H1 (cell line): ENCODE data around the gene TXNDC15. TPM values are rescaled to one million over a fixed set of nuclear protein-coding genes. Genes with fewer than 3 reads are reported as not detected.
"Not testable (repeated sequence)": the region's sequence is repeated elsewhere in the genome, so short reads cannot be mapped to it uniquely, and the experiment has no call there.

Experiments used
- CTCF ChIA-PET: fragments of 300-600 bp; sonication (Branson Sonifier 250); formaldehyde crosslinking; loops from one replicate; lab custom pipeline; 2021; ENCODE audit not compliant: partially characterized antibody; lab: Charles Lee
- POLR2A ChIA-PET: fragments of 300-600 bp; sonication (Branson Sonifier 250); formaldehyde crosslinking; loops from one replicate; lab custom pipeline; 2021; ENCODE audit warnings: inconsistent platforms; ENCODE audit not compliant: partially characterized antibody; lab: Charles Lee
- DNase-seq, 2 experiments: peaks; one replicate each; pipeline versions ENCODE4 v3.0.0 to v3.0.0-alpha.2; 2010 to 2022; ENCODE audit warnings: low spot score in 2 of 2, low read depth in 1 of 2, mixed read lengths in 1 of 2
- FAIRE-seq: peaks from 2 replicates; lab custom pipeline; 2011; peaks lifted over from hg19 to GRCh38; lab: Jason Lieb, UNC
- H2AFZ ChIP-seq: 2 replicates; pipeline ENCODE4 v1.8.1; 2012; ENCODE audit warnings: low read length, inconsistent platforms
- H2AK5ac ChIP-seq: 2 replicates; pipeline ENCODE4 v1.6.1; 2013; ENCODE audit warnings: low read depth, low read length
- H2BK120ac ChIP-seq: replicated peaks from 2 replicates; pipeline ENCODE3; 2013; ENCODE audit warnings: low read depth, low read length, inconsistent platforms
- H2BK12ac ChIP-seq: 2 replicates; pipeline ENCODE4 v1.6.1; 2013; ENCODE audit warnings: low read depth, low read length
- H2BK15ac ChIP-seq: 2 replicates; pipeline ENCODE4 v1.6.1; 2013; ENCODE audit warnings: low read length
- H2BK20ac ChIP-seq: 2 replicates; pipeline ENCODE4 v1.6.1; 2013; ENCODE audit warnings: low read length
- H2BK5ac ChIP-seq: 2 replicates; pipeline ENCODE4 v1.6.1; 2013; ENCODE audit warnings: low read depth, low read length
- H3K14ac ChIP-seq: 2 replicates; pipeline ENCODE4 v1.6.1; 2013; ENCODE audit warnings: inconsistent platforms; ENCODE audit not compliant: insufficient read length
- H3K18ac ChIP-seq: 2 replicates; pipeline ENCODE4 v1.6.1; 2013; ENCODE audit warnings: low read length; ENCODE audit errors: extremely low read depth
- H3K23ac ChIP-seq: 2 replicates; pipeline ENCODE4 v1.6.1; 2013; ENCODE audit warnings: inconsistent platforms; ENCODE audit not compliant: insufficient read length
- H3K23me2 ChIP-seq: 2 replicates; pipeline ENCODE4 v1.6.1; 2013; ENCODE audit warnings: low read depth, low read length
- H3K27ac ChIP-seq: 2 replicates; pipeline ENCODE4 v1.6.1; 2011; ENCODE audit warnings: low read depth, low read length, inconsistent platforms
- H3K27me3 ChIP-seq, 4 experiments: replicated peaks in 1 of 4; 1 replicate in 1 of 4; 2 replicates in 3 of 4; pipeline versions ENCODE4 v1.6.1 to v1.8.1; 2011 to 2013; ENCODE audit warnings: low read length in 3 of 4, mild to moderate bottlenecking in 3 of 4, inconsistent platforms in 2 of 4, mixed read lengths in 2 of 4, moderate library complexity in 1 of 4; ENCODE audit not compliant: control insufficient read depth in 3 of 4, insufficient read depth in 3 of 4; ENCODE audit errors: extremely low read depth in 1 of 4
- H3K36me3 ChIP-seq, 4 experiments: 2 replicates each; pipeline versions ENCODE4 v1.6.1 to v1.8.1; 2011 to 2013; ENCODE audit warnings: mild to moderate bottlenecking in 4 of 4, low read length in 3 of 4, moderate library complexity in 2 of 4, control low read depth in 1 of 4, inconsistent platforms in 1 of 4; ENCODE audit not compliant: insufficient read depth in 4 of 4, control insufficient read depth in 2 of 4
- H3K4ac ChIP-seq: replicated peaks from 2 replicates; pipeline ENCODE3; 2013; ENCODE audit warnings: low read length, low read depth, mixed read lengths, inconsistent platforms; ENCODE audit not compliant: insufficient read length
- H3K4me1 ChIP-seq, 4 experiments: replicated peaks in 1 of 4; 1 replicate in 1 of 4; 2 replicates in 3 of 4; pipeline versions ENCODE4 v1.6.1 to v1.8.1; 2011 to 2013; ENCODE audit warnings: low read length in 3 of 4, inconsistent platforms in 2 of 4, mixed read lengths in 1 of 4; ENCODE audit not compliant: insufficient read depth in 4 of 4, control insufficient read depth in 3 of 4
- H3K4me2 ChIP-seq, 2 experiments: 2 replicates each; pipeline versions ENCODE4 v1.6.1 to v1.8.1; 2011 to 2013; ENCODE audit warnings: low read depth in 2 of 2, low read length in 2 of 2, control low read depth in 1 of 2, inconsistent platforms in 1 of 2, mild to moderate bottlenecking in 1 of 2; ENCODE audit not compliant: insufficient read depth in 1 of 2
- H3K4me3 ChIP-seq, 4 experiments: fragments of 200-600, 300-600 bp in 1 of 4; sonication (generic), shearing (Covaris generic), sonication (Bioruptor Twin) in 1 of 4; 2 replicates each; pipeline versions ENCODE4 v1.5.1 to v1.8.1; 2011 to 2016; ENCODE audit warnings: low read length in 4 of 4, low read depth in 3 of 4, control low read depth in 2 of 4, inconsistent platforms in 2 of 4, mild to moderate bottlenecking in 2 of 4, mixed read lengths in 1 of 4, moderate library complexity in 1 of 4; ENCODE audit not compliant: insufficient read depth in 2 of 4; ENCODE audit errors: extremely low read depth in 1 of 4
- H3K56ac ChIP-seq: replicated peaks from 2 replicates; pipeline ENCODE3; 2013; ENCODE audit warnings: low read depth, mild to moderate bottlenecking, mixed read lengths, low read length, inconsistent platforms; ENCODE audit not compliant: insufficient read length
- H3K79me1 ChIP-seq: 2 replicates; pipeline ENCODE4 v1.6.1; 2013; ENCODE audit warnings: low read depth, low read length, control low read depth
- H3K79me2 ChIP-seq, 2 experiments: 2 replicates each; pipeline versions ENCODE4 v1.6.1 to v1.8.1; 2012 to 2013; ENCODE audit warnings: low read length in 2 of 2, mild to moderate bottlenecking in 2 of 2, inconsistent platforms in 1 of 2; ENCODE audit not compliant: insufficient read depth in 2 of 2, control insufficient read depth in 1 of 2
- H3K9ac ChIP-seq, 4 experiments: replicated peaks in 1 of 4; 1 replicate in 1 of 4; 2 replicates in 3 of 4; pipeline versions ENCODE4 v1.6.1 to v1.8.1; 2011 to 2013; ENCODE audit warnings: low read depth in 3 of 4, low read length in 3 of 4, control low read depth in 2 of 4, mild to moderate bottlenecking in 2 of 4, moderate library complexity in 2 of 4, inconsistent platforms in 1 of 4; ENCODE audit errors: extremely low read depth in 1 of 4
- H3K9me3 ChIP-seq, 2 experiments: 2 replicates each; pipeline versions ENCODE4 v1.6.1 to v1.8.1; 2012 to 2013; ENCODE audit warnings: mild to moderate bottlenecking in 2 of 2, moderate library complexity in 2 of 2, control low read depth in 1 of 2, inconsistent platforms in 1 of 2, low read depth in 1 of 2, low read length in 1 of 2, mixed read lengths in 1 of 2; ENCODE audit not compliant: insufficient read depth in 2 of 2
- H4K20me1 ChIP-seq, 2 experiments: replicated peaks in 1 of 2; 2 replicates each; pipeline versions ENCODE3 to v1.8.1; 2011 to 2013; ENCODE audit warnings: inconsistent platforms in 2 of 2, low read length in 2 of 2, mild to moderate bottlenecking in 1 of 2; ENCODE audit not compliant: insufficient read depth in 2 of 2, control insufficient read depth in 1 of 2
- H4K5ac ChIP-seq: 2 replicates; pipeline ENCODE4 v1.6.1; 2013; ENCODE audit warnings: low read length, low read depth, mixed read lengths, inconsistent platforms; ENCODE audit not compliant: insufficient read length
- H4K8ac ChIP-seq: 2 replicates; pipeline ENCODE4 v1.8.0; 2013; ENCODE audit warnings: mild to moderate bottlenecking, moderate library complexity, low read length, inconsistent platforms; ENCODE audit not compliant: insufficient read depth; ENCODE audit errors: extremely low read depth
- H4K91ac ChIP-seq: replicated peaks from 2 replicates; pipeline ENCODE3; 2013; ENCODE audit warnings: low read length, mixed read lengths, inconsistent platforms; ENCODE audit not compliant: insufficient read length
- WGBS, 2 experiments: shearing (Covaris generic) in 1 of 2; methylation state at CpG; one replicate each; pipeline versions ENCODE4 v1.1.6 to v1.1.7; 2013 to 2015; ENCODE audit warnings: low lambda C conversion rate in 2 of 2, mixed read lengths in 2 of 2, inconsistent platforms in 1 of 2, low coverage in 1 of 2, missing lambda C conversion rate in 1 of 2; ENCODE audit not compliant: insufficient replicate concordance in 2 of 2, insufficient coverage in 1 of 2, insufficient read length in 1 of 2; ENCODE audit errors: extremely low coverage in 1 of 2, missing lambda C conversion rate in 1 of 2; 5-methylcytosine and 5-hydroxymethylcytosine counted together
- polyA plus RNA-seq, 7 experiments: library from polyadenylated mRNA; depleted of rRNA in 3 of 7; stranded (reverse) in 5 of 7; unstranded in 2 of 7; fragments of >200 nt in 5 of 7; fragments of 200-250 nt in 2 of 7; gene quantifications; 1 replicate in 5 of 7; 2 replicates in 1 of 7; 4 replicates in 1 of 7; pipeline versions ENCODE4 v1.2.1 to v1.2.3, GENCODE V29; 2011 to 2013; ENCODE audit warnings: missing spikeins in 2 of 7, mixed read lengths in 2 of 7
- total RNA-seq: library from RNA; stranded (reverse); fragmentation: NEBNext Ultra II Directional; extraction: Animal tissue kit (Norgen Biotek cat#: 25700); gene quantifications from 2 replicates; pipeline ENCODE4 v1.2.1, GENCODE V29; 2021

TXNDC15 gene
- total and polyA plus RNA-seq, 2 of the 8 experiments (the other 6 are each of a cell fraction or from before 2014, with no cell fraction given) = 20.1 to 30.8 TPM

DNA sequence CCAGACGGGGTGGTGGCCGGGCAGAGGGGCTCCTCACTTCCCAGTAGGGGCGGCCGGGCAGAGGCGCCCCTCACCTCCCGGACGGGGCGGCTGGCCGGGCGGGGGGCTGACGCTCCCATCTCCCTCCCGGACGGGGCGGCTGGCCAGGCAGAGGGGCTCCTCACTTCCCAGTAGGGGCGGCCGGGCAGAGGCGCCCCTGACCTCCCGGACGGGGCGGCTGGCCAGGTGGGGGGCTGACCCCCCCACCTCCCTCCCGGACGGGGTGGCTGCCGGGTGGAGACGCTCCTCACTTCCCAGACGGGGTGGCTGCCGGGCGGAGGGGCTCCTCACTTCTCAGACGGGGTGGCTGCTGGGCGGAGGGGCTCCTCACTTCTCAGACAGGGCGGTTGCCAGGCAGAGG, 7.5 kb downstream of the TXNDC15 start:
- H3K23ac ChIP-seq, H3K4me2 ChIP-seq, H2BK12ac ChIP-seq, H3K18ac ChIP-seq, FAIRE-seq, H3K14ac ChIP-seq, H3K27me3 ChIP-seq, H3K4me1 ChIP-seq, H2AFZ ChIP-seq, H3K4me3 ChIP-seq, H3K9ac ChIP-seq, H2BK120ac ChIP-seq, H3K23me2 ChIP-seq, H2BK5ac ChIP-seq, H3K4ac ChIP-seq, H4K91ac ChIP-seq, CTCF ChIA-PET, H3K79me1 ChIP-seq, H2BK20ac ChIP-seq, H3K36me3 ChIP-seq, H3K79me2 ChIP-seq, H3K27ac ChIP-seq, H3K9me3 ChIP-seq, H4K8ac ChIP-seq, DNase-seq, POLR2A ChIA-PET, H2BK15ac ChIP-seq, H4K20me1 ChIP-seq, H2AK5ac ChIP-seq, H4K5ac ChIP-seq, H3K56ac ChIP-seq: not testable (repeated sequence)
- no CpG with 5 or more reads among the region's 30 CpGs for WGBS, 2 experiments
